COR-L47 (cell line): ENCODE data around the gene SEC63.
"Not testable (repeated sequence)": the region's sequence is repeated elsewhere in the genome, so short reads cannot be mapped to it uniquely, and the experiment has no call there.

ENCODE experiments used
- DNase-seq: peaks from one replicate; lab custom pipeline; 2025; lab: John Stamatoyannopoulos, UW

SEC63 gene

DNA sequence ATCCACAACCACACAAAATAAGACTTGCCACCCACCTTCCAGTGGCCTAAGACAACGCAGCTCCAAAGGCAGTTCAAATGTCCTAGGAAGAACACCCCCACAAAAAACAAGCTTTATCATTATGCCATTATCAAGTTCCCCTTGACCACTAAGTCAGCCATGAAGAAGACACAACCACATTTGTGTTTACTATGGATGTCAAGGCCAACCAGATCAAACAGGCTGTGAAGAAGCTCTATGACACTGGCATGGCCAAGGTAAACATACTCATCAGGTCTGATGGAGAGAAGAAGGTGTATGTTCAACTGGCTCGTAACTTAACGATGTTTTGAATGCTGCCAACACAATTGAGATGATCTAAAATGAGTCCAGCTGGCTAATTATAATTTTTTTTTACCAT is 26.1 kb downstream of the SEC63 start:
- DNase-seq: no peak

DNA sequence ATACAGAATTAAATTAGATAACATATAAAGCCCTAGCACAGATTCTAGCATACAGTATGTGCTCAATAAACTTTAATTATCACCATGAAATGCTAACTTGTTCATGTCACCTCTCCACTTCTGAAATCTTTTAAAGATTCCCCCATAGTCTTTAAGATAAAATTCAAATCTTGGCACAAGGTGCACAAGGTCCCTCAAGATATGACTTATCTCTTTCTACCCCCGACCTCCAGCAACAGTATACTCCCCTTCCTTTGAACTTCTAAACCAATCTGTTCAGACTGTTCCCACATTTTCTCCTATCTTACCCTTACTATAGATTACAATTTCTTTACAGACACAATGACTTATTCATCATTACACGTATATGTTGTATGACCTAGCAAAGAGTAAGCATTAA is 29.0 kb downstream of the SEC63 start:
- DNase-seq: no peak

- not testable (repeated sequence) for DNase-seq
Observed at GRCh38 chr6:107926697-107927544, 31.1 kb downstream of the SEC63 start.

GRCh38 chr6:107917451-107918375 is 40.3 kb downstream of the SEC63 start:
- DNase-seq: no peak

- not testable (repeated sequence) for DNase-seq
Observed at GRCh38 chr6:107916961-107917360, 41.0 kb downstream of the SEC63 start.

- no peak for DNase-seq
Observed at GRCh38 chr6:107911692-107912091, 46.3 kb downstream of the SEC63 start.

DNA sequence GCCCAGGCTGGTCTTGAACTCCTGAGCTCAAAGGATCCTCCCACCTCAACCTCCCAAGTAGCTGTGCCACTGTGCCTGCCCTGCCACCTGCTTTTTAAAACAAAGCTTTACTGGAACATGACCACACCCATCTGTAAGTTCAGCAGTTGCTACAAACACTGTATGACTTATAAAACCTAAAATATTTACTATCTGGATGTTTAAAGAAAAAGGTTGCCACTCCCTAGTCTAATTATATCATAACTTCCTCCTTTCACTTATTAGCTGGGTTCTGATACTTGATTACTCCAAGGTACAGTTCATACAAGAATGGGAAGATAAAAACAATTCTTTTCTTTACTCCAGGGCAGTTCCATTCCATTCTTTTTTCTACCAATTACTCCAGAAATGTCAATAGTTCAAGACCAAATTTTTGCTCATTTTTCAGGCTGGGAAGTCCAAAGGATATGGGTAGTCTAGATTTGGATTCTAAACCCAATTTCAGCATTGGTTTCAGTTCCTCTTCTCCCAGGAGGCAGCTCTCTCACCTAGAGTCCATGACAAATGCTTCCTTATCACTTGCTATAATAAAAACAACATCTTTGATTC is 63.1 kb downstream of the SEC63 start:
- DNase-seq: no peak

GRCh38 chr6:107890431-107890830 is 67.6 kb downstream of the SEC63 start:
- DNase-seq: not testable (repeated sequence)

- not testable (repeated sequence) for DNase-seq
Observed at GRCh38 chr6:107885950-107886349, 72.1 kb downstream of the SEC63 start.

DNA sequence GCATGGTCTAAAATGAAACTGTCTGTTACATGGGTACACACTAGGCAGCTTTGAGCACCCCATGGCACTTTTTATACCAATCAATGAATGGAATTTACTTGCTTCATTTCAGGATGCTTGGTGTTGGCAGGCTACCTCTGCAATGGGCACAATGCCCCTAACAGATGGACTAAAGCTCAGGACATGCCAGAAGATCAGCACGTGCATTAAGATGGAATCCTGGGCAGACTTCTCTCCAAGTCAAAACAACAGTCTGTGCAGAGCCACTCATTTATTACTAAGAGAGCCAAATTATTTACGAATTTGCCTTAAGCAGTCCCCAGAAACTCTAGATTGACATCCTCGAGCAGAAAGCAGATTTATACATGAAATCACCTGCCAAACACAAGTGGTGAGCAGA is 78.1 kb downstream of the SEC63 start:
- no peak for DNase-seq

- no peak for DNase-seq
Observed at GRCh38 chr6:107877968-107878367, 80.0 kb downstream of the SEC63 start.

DNA sequence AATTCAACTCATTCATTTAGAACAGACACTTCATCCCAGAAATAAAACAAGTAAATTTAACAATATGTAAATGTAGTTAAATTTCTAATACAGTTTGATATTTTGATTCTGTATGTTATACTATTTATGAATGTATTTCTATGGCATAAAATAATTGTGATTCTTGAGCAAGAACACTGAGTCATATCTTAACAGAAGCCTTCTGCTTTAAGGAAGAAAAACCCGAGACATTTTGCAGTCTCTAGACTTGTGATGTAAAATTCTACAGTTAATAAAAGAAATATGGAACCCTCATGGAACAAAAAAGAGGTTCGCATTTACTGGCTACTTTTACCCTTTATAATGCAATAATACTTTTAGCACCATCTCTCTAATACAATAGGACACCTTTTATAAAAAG is 86.0 kb downstream of the SEC63 start:
- no peak for DNase-seq

DNA sequence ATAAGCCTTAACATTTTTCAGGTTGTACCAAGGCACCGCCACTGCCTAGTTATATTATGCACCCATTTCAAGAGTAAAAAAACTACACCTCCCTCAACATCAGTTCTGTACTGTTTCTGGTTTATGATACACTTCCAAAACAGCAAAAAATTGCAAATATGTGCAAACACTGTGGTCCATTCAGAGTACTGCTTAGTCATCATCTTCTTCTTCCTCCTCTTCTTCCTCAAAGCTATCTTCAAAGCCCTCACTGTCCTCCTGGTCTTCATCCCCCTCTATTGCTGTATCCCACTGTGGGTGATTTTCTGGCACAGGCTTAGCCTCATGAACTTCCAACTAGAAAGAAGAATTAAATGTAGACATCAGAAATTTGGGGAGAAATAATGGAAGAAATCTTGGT is 86.5 kb downstream of the SEC63 start:
- DNase-seq: not testable (repeated sequence)

GRCh38 chr6:107871016-107871415 is 87.0 kb downstream of the SEC63 start:
- DNase-seq: no peak

- no peak for DNase-seq
Observed at GRCh38 chr6:107870381-107870780, 87.6 kb downstream of the SEC63 start.

DNA sequence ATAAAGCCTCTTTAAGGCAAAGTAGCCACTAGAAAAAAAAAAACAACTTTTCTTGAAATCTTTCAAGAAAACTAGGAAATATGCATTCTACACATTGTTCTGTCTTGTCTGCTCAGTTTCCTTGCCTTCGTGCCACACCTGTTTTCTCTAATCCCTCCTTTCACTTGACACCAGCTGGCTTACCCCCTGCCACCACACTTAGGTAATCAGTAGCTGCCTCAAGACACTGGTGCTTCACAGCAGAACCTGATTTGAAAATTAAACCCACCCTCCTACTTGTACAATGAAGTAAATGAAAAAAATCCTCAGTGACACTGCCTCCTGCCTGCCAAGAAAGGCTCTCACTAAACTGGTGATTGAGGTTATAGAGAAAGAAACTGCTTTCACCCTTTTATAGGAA is 88.1 kb downstream of the SEC63 start:
- no peak for DNase-seq

DNA sequence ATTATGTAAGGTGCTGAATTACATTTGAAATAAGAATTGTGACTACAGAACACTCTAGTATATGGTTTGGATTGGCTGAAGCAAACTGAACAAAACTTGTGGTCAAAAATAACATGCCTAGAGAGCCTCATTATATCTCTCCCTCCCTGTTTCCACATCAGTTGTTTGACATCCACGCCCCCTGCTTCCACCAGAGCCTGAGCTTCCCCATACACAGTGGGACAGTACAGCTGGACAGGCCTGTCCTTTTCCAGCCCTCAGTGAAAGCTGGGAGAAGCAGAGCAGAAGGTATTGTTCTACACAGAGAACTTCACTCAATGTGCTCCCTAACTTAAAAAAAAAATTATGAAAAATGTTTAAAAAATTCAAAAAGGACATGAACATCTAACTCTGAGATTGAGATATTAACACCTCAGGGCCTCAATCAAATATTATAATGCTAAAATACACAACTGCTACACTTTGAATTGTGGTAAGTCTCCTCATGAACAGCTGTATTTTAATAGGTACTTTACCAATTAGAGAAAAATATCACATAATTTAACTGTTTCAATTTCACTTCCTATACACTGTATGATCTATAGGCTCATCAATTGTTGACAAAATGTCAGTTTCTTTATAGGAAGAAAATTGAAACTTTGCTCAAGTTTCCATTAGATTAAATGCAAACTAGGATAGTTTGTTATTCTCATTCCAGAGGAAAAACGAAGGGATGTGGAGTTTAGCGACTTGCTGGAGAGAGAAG is 89.0 kb downstream of the SEC63 start:
- no peak for DNase-seq

DNA sequence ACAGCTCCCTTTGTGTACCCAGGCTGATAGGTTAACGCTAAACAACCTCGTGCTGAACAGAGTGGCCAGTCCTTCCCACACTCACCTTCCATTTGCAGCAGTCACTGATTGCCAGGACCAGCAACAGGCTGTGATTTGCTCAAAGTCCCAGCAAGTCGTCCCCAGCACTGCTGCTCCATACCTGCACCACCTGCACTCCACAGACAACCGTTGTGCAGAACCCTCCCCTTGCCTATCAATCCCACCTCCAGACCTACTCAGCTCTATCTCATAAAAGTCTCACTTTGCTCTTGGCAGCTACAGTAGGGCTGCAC is 90.7 kb downstream of the SEC63 start:
- no peak for DNase-seq

DNA sequence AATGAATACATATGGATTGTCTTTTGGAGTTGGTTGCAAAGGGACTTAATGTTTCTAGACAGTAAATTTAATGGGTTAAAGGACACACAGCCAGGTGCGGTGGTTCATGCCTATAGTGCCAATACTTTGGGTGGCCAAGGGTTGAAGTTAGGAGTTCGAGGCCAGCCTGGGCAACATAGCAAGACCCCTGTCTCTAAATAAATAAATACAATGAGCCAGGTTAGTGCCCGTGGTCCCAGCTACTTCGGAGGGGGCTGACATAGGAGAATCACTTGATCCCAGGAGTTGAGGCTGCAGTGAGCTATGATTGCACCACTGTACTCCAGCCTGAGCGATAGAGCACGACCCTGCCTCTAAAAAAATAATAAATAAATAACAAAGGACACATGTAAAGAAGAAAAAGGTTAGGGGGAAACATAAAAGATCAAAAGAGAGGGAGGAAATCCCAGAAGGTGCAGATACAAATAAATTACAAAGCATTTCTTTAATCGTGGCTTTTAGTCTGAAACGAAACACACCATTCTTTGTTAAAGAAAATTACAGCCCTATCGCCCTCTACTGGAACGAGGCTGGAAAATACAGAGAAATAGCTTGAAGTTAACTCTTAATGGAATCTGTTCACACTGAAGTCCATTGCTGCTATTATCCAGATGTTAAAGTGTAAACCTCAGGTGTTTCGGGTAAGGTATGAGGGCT is 91.3 kb downstream of the SEC63 start:
- no peak for DNase-seq

DNA sequence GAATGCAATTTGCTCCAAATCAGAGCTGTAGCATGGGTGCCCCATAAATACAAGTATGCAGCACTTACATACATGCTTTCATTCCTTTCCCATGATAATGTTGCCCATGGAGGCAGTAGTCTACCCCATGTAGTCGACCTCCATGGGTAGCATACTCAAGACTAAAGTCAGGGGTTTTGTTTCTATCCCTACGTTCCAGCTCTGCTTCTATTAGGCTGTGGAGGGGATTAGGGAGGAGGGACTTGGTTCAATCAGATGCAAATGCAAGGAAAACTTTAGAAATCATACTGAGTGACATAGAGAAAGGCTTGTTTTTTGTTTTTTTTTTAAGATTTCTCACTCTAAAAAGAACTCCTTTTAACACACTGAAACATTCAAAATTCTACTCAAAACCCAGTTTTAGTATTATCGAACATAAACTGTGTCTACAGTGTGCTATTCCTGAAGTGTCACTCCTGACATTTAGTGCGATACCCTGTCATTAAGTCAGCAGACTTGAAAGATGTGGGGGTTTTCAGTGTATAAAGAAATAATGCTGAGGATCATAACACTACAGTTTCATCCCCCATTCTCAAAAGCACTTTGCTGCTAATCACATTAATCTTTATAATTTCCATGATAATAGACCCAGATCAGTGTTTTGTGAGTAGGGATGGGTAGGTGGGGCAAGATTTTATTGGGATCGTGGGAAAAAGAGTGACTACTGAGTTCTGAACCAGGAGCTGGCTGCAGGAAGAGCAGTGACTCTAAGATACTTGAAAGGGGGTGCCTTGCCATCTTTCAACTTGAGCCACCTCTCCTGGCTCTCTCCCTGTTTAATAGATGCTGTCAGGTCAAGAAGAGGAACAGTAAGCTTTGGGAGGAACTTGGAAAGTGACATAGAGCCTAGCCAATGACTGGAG is 93.5 kb downstream of the SEC63 start:
- no peak for DNase-seq
